Activated naive CD4-positive, alpha-beta T cell treated with anti-CD3 and anti-CD28 coated beads, Interleukin-2, amount 50 U/mL, for 16 hours (primary cell): ENCODE results near the gene EIF4G3.
"Not testable (repeated sequence)": the region's sequence is repeated elsewhere in the genome, so short reads cannot be mapped to it uniquely, and the experiment has no call there.

Source experiments
- DNase-seq: peaks from one replicate; pipeline ENCODE4 v3.0.0-alpha.2; 2020

Gene EIF4G3

GRCh38 chr1:20854529-20854928 is 322.2 kb downstream of the EIF4G3 start:
- no peak for DNase-seq

GRCh38 chr1:20851791-20852190 is 324.9 kb downstream of the EIF4G3 start:
- not testable (repeated sequence) for DNase-seq

GRCh38 chr1:20850021-20850420 is 326.7 kb downstream of the EIF4G3 start:
- DNase-seq, result no peak

- no peak for DNase-seq
Observed at GRCh38 chr1:20849100-20849499, 327.6 kb downstream of the EIF4G3 start.

GRCh38 chr1:20848162-20848561 is 328.5 kb downstream of the EIF4G3 start:
- DNase-seq, result no peak

GRCh38 chr1:20847611-20848080 is 329.1 kb downstream of the EIF4G3 start:
- no peak for DNase-seq

- DNase-seq, result no peak
Observed at GRCh38 chr1:20846461-20847374, 330.0 kb downstream of the EIF4G3 start.

- no peak for DNase-seq
Observed at GRCh38 chr1:20840731-20841130, 336.0 kb downstream of the EIF4G3 start.

GRCh38 chr1:20837554-20838192 is 339.0 kb downstream of the EIF4G3 start:
- no peak for DNase-seq

GRCh38 chr1:20836230-20836629 is 340.5 kb downstream of the EIF4G3 start:
- no peak for DNase-seq

- no peak for DNase-seq
Observed at GRCh38 chr1:20834780-20835179, 341.9 kb downstream of the EIF4G3 start.

- DNase-seq, result no peak
Observed at GRCh38 chr1:20834192-20834591, 342.5 kb downstream of the EIF4G3 start.

GRCh38 chr1:20830378-20830777 is 346.3 kb downstream of the EIF4G3 start:
- DNase-seq, result no peak

- DNase-seq, result no peak
Observed at GRCh38 chr1:20829946-20830345, 346.8 kb downstream of the EIF4G3 start.

GRCh38 chr1:20829531-20829930 is 347.2 kb downstream of the EIF4G3 start:
- DNase-seq, result no peak

GRCh38 chr1:20823845-20824244 is 352.9 kb downstream of the EIF4G3 start:
- no peak for DNase-seq

- DNase-seq, result no peak
Observed at GRCh38 chr1:20821466-20821865, 355.2 kb downstream of the EIF4G3 start.

- DNase-seq, result no peak
Observed at GRCh38 chr1:20819818-20820217, 356.9 kb downstream of the EIF4G3 start.

- no peak for DNase-seq
Observed at GRCh38 chr1:20814534-20814871, 362.2 kb downstream of the EIF4G3 start.

- DNase-seq, result no peak
Observed at GRCh38 chr1:20811916-20812315, 364.8 kb downstream of the EIF4G3 start.

- no peak for DNase-seq
Observed at GRCh38 chr1:20793236-20793635, 383.5 kb downstream of the EIF4G3 start.

- DNase-seq, result no peak
Observed at GRCh38 chr1:20792196-20792595, 384.5 kb downstream of the EIF4G3 start.

- DNase-seq, result no peak
Observed at GRCh38 chr1:20790785-20791184, 385.9 kb downstream of the EIF4G3 start.

- not testable (repeated sequence) for DNase-seq
Observed at GRCh38 chr1:20789598-20789997, 387.1 kb downstream of the EIF4G3 start.
